ENCODE data around the gene SETD2. TPM values are rescaled to one million over a fixed set of nuclear protein-coding genes. Genes with fewer than 3 reads are reported as not detected.
"Not testable (repeated sequence)": the region's sequence is repeated elsewhere in the genome, so short reads cannot be mapped to it uniquely, and the experiment has no call there.

SETD2 gene
- total and polyA plus RNA-seq, 2 of the 8 experiments (the other 6 are each of a cell fraction or from before 2014, with no cell fraction given): 15.7 to 46.3 TPM

DNA sequence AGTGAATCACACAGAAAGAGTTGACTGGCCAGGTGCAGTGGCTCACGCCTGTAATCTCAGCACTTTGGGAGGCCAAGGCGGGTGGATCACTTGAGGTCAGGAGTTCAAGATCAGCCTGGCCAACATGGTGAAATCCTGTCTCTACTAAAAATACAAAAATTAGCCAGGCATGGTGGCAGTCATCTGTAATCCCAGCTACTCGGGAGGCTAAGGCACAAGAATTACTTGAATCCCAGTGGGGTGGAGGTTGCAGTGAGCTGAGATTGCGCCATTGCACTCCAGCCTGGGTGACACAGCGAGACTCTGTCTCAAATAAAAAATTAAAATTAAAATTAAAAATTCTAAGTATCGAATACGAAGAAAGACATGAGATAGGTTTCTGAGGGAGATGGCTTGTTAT lies 23.4 kb downstream of the SETD2 start:
- not testable (repeated sequence) for H4K20me1 ChIP-seq (replicated peaks in 1 of 2; ENCODE audit: control insufficient read depth in 1 of 2, insufficient read depth in 2 of 2, low read length in 2 of 2); DNase-seq (ENCODE audit: low read depth in 1 of 2, low spot score in 2 of 2); H3K9ac ChIP-seq (replicated peaks in 1 of 4; ENCODE audit: extremely low read depth in 1 of 4, low read depth in 3 of 4, low read length in 3 of 4); H3K23ac ChIP-seq (ENCODE audit: insufficient read length); H2AK5ac ChIP-seq (ENCODE audit: low read depth, low read length); H3K18ac ChIP-seq (ENCODE audit: extremely low read depth, low read length); H2BK5ac ChIP-seq (ENCODE audit: low read depth, low read length); H3K4me1 ChIP-seq (replicated peaks in 1 of 4; ENCODE audit: control insufficient read depth in 3 of 4, insufficient read depth in 4 of 4, low read length in 3 of 4); H3K4me2 ChIP-seq (ENCODE audit: insufficient read depth in 1 of 2, low read depth in 2 of 2, low read length in 2 of 2); H3K36me3 ChIP-seq (ENCODE audit: control insufficient read depth in 2 of 4, insufficient read depth in 4 of 4, low read length in 3 of 4); H2BK15ac ChIP-seq (ENCODE audit: low read length); H4K5ac ChIP-seq (ENCODE audit: insufficient read length, low read depth, low read length); H4K8ac ChIP-seq (ENCODE audit: extremely low read depth, insufficient read depth, low read length); H3K79me1 ChIP-seq (ENCODE audit: low read depth, low read length); H3K9me3 ChIP-seq (ENCODE audit: insufficient read depth in 2 of 2, low read depth in 1 of 2, low read length in 1 of 2); H3K27ac ChIP-seq (ENCODE audit: low read depth, low read length); H3K56ac ChIP-seq (replicated peaks; ENCODE audit: insufficient read length, low read depth, low read length); H3K23me2 ChIP-seq (ENCODE audit: low read depth, low read length); H3K14ac ChIP-seq (ENCODE audit: insufficient read length); FAIRE-seq; H3K4me3 ChIP-seq (ENCODE audit: extremely low read depth in 1 of 4, insufficient read depth in 2 of 4, low read depth in 3 of 4, low read length in 4 of 4); H2BK12ac ChIP-seq (ENCODE audit: low read depth, low read length); H3K4ac ChIP-seq (replicated peaks; ENCODE audit: insufficient read length, low read depth, low read length); H4K91ac ChIP-seq (replicated peaks; ENCODE audit: insufficient read length, low read length); H2BK120ac ChIP-seq (replicated peaks; ENCODE audit: low read depth, low read length); H2AFZ ChIP-seq (ENCODE audit: low read length); H2BK20ac ChIP-seq (ENCODE audit: low read length); H3K27me3 ChIP-seq (replicated peaks in 1 of 4; ENCODE audit: control insufficient read depth in 3 of 4, extremely low read depth in 1 of 4, insufficient read depth in 3 of 4, low read length in 3 of 4)
- 93% methylated on average over 7 of the region's 7 CpGs; no CpG with 5 or more reads in 1 of the 2 experiments for WGBS, 2 experiments (ENCODE audit: extremely low coverage in 1 of 2, insufficient coverage in 1 of 2, insufficient read length in 1 of 2, insufficient replicate concordance in 2 of 2, low coverage in 1 of 2, low lambda C conversion rate in 2 of 2, missing lambda C conversion rate in 1 of 2)
- ChIA-PET CTCF (ENCODE audit: partially characterized antibody) (interaction anchor here (0.7 to 1.4 kb wide), 3 partner anchors 10 to 23 kb away, joined by 3 to 5 read pairs (median 3); partner anchors contain the start of gene SETD2), POLR2A (ENCODE audit: partially characterized antibody) (interaction anchor here (0.7 kb wide), 1 partner anchor 9 kb away, joined by 3 read pairs; no protein-coding TSS in a partner anchor)
- peaks cover 10 to 89% of the 10 kb centered on the region in 2 experiments; a peak in 3 of 4 replicates for H3K79me2 ChIP-seq (ENCODE audit: control insufficient read depth in 1 of 2, insufficient read depth in 2 of 2, low read length in 2 of 2)

Measured in H1 (cell line).